Measurements from ENCODE around the gene EAF1. TPM values are rescaled to one million over a fixed set of nuclear protein-coding genes. Genes with fewer than 3 reads are reported as not detected.
"Not testable (repeated sequence)": the region's sequence is repeated elsewhere in the genome, so short reads cannot be mapped to it uniquely, and the experiment has no call there.

EAF1 gene
- total and polyA plus RNA-seq, 2 donors (not counting 1 experiment from before 2014, with no cell fraction given) = 8.3 to 19.8 TPM

GRCh38 chr3:15455756-15456155, 28.4 kb downstream of the EAF1 start:
- CTCF ChIA-PET = no interaction called here
- H3K9me3 ChIP-seq (ENCODE audit: control extremely low read depth in 1 of 3, control insufficient read depth in 2 of 3, insufficient read depth in 1 of 3, low read length in 2 of 3) = no peaks in the 10 kb centered on the region
- intact Hi-C loops (cut with micrococcal nuclease) = no loop called here
- H3K36me3 ChIP-seq (replicated peaks in 1 of 2; ENCODE audit: control extremely low read depth in 1 of 2, control insufficient read depth in 1 of 2, extremely low read depth in 1 of 2, insufficient read depth in 2 of 2, low read length in 1 of 2) = no peaks in the 10 kb centered on the region
- no peaks in the 10 kb centered on the region for H3K27me3 ChIP-seq (replicated peaks in 1 of 4; ENCODE audit: control extremely low read depth in 1 of 4, control insufficient read depth in 3 of 4, insufficient read depth in 4 of 4, low read length in 3 of 4)
- no peak for ATAC-seq (ENCODE audit: low read depth)
- no peaks in the 10 kb centered on the region for H3K27me3 Mint-ChIP-seq
- H3K4me2 ChIP-seq (replicated peaks; ENCODE audit: low read depth, low read length, poor library complexity, severe bottlenecking) = no peak overlapping the region
- no peak overlapping the region for H2AFZ ChIP-seq (ENCODE audit: insufficient read depth, low read depth, low read length, poor library complexity, severe bottlenecking)
- no peak overlapping the region for H3K27ac ChIP-seq (ENCODE audit: low read length in 2 of 2)
- no peaks in the 10 kb centered on the region for H3K4me1 Mint-ChIP-seq
- no peak overlapping the region for H3K27ac Mint-ChIP-seq
- no peaks in the 10 kb centered on the region for H3K9me3 Mint-ChIP-seq (ENCODE audit: insufficient read depth)
- H3K4me3 ChIP-seq (ENCODE audit: control extremely low read depth in 1 of 5, extremely low read depth in 1 of 5, insufficient read depth in 1 of 5, low read depth in 2 of 5, low read length in 4 of 5) = no peak overlapping the region
- POLR2A ChIA-PET = no interaction called here
- no peaks in the 10 kb centered on the region for H4K20me1 ChIP-seq (ENCODE audit: control insufficient read depth, insufficient read depth, low read length, poor library complexity, severe bottlenecking)
- no peak overlapping the region for H3K9ac ChIP-seq (ENCODE audit: low read length)
- no peaks in the 10 kb centered on the region for H3K4me1 ChIP-seq (ENCODE audit: control insufficient read depth in 2 of 2, insufficient read depth in 2 of 2, low read length in 2 of 2)
- no peaks in the 10 kb centered on the region for H3K79me2 ChIP-seq (ENCODE audit: control insufficient read depth, insufficient read depth, low read length)
- H3K4me3 Mint-ChIP-seq = no peak overlapping the region
- WGBS (ENCODE audit: insufficient coverage) = 99% methylated on average over 7 of the region's 7 CpGs
- TF ChIP-seq EZH2 (IDR thresholded peaks at IDR 0.05; ENCODE audit: borderline replicate concordance, insufficient read depth, low read depth, low read length, poor library complexity, severe bottlenecking) (no peak), CTCF (IDR thresholded peaks at IDR 0.05) (no peak)
- DNase-seq = no peak

- H3K9ac ChIP-seq (ENCODE audit: low read length) = no peak overlapping the region
- no peak overlapping the region for H2AFZ ChIP-seq (ENCODE audit: insufficient read depth, low read depth, low read length, poor library complexity, severe bottlenecking)
- no peak overlapping the region for H3K4me3 Mint-ChIP-seq
- H3K36me3 ChIP-seq (replicated peaks in 1 of 2; ENCODE audit: control extremely low read depth in 1 of 2, control insufficient read depth in 1 of 2, extremely low read depth in 1 of 2, insufficient read depth in 2 of 2, low read length in 1 of 2) = no peaks in the 10 kb centered on the region
- CTCF ChIA-PET = no interaction called here
- H3K4me1 ChIP-seq (ENCODE audit: control insufficient read depth in 2 of 2, insufficient read depth in 2 of 2, low read length in 2 of 2) = no peaks in the 10 kb centered on the region
- no peaks in the 10 kb centered on the region for H4K20me1 ChIP-seq (ENCODE audit: control insufficient read depth, insufficient read depth, low read length, poor library complexity, severe bottlenecking)
- no peaks in the 10 kb centered on the region for H3K4me1 Mint-ChIP-seq
- POLR2A ChIA-PET = no interaction called here
- H3K4me3 ChIP-seq (ENCODE audit: control extremely low read depth in 1 of 5, extremely low read depth in 1 of 5, insufficient read depth in 1 of 5, low read depth in 2 of 5, low read length in 4 of 5) = no peak overlapping the region
- 96% methylated on average over 2 of the region's 2 CpGs for WGBS (ENCODE audit: insufficient coverage)
- H3K9me3 ChIP-seq (ENCODE audit: control extremely low read depth in 1 of 3, control insufficient read depth in 2 of 3, insufficient read depth in 1 of 3, low read length in 2 of 3) = no peaks in the 10 kb centered on the region
- intact Hi-C loops (cut with micrococcal nuclease) = no loop called here
- no peaks in the 10 kb centered on the region for H3K9me3 Mint-ChIP-seq (ENCODE audit: insufficient read depth)
- H3K27me3 ChIP-seq (replicated peaks in 1 of 4; ENCODE audit: control extremely low read depth in 1 of 4, control insufficient read depth in 3 of 4, insufficient read depth in 4 of 4, low read length in 3 of 4) = no peaks in the 10 kb centered on the region
- ATAC-seq (ENCODE audit: low read depth) (no peak), DNase-seq (no peak)
- H3K79me2 ChIP-seq (ENCODE audit: control insufficient read depth, insufficient read depth, low read length) = no peaks in the 10 kb centered on the region
- H3K27me3 Mint-ChIP-seq = no peaks in the 10 kb centered on the region
- no peak overlapping the region for H3K4me2 ChIP-seq (replicated peaks; ENCODE audit: low read depth, low read length, poor library complexity, severe bottlenecking)
- TF ChIP-seq EZH2 (IDR thresholded peaks at IDR 0.05; ENCODE audit: borderline replicate concordance, insufficient read depth, low read depth, low read length, poor library complexity, severe bottlenecking) (no peak), CTCF (IDR thresholded peaks at IDR 0.05) (no peak)
- H3K27ac ChIP-seq (ENCODE audit: low read length in 2 of 2) = no peak overlapping the region
- no peak overlapping the region for H3K27ac Mint-ChIP-seq
Measured at GRCh38 chr3:15456321-15456720, 28.9 kb downstream of the EAF1 start.

GRCh38 chr3:15456915-15457314, 29.5 kb downstream of the EAF1 start:
- not testable (repeated sequence) for H3K27ac Mint-ChIP-seq

More at GRCh38 chr3:15456915-15457314, 29.5 kb downstream of the EAF1 start:
- H3K9ac ChIP-seq (ENCODE audit: low read length); intact Hi-C loops (cut with micrococcal nuclease); H3K79me2 ChIP-seq (ENCODE audit: control insufficient read depth, insufficient read depth, low read length); H3K4me1 ChIP-seq (ENCODE audit: control insufficient read depth in 2 of 2, insufficient read depth in 2 of 2, low read length in 2 of 2); H3K27me3 Mint-ChIP-seq; H3K4me2 ChIP-seq (replicated peaks; ENCODE audit: low read depth, low read length, poor library complexity, severe bottlenecking); H4K20me1 ChIP-seq (ENCODE audit: control insufficient read depth, insufficient read depth, low read length, poor library complexity, severe bottlenecking); CTCF ChIA-PET; DNase-seq; H3K9me3 ChIP-seq (ENCODE audit: control extremely low read depth in 1 of 3, control insufficient read depth in 2 of 3, insufficient read depth in 1 of 3, low read length in 2 of 3); H3K27ac ChIP-seq (ENCODE audit: low read length in 2 of 2); H3K4me3 Mint-ChIP-seq; H3K36me3 ChIP-seq (replicated peaks in 1 of 2; ENCODE audit: control extremely low read depth in 1 of 2, control insufficient read depth in 1 of 2, extremely low read depth in 1 of 2, insufficient read depth in 2 of 2, low read length in 1 of 2); H3K9me3 Mint-ChIP-seq (ENCODE audit: insufficient read depth); H3K4me3 ChIP-seq (ENCODE audit: control extremely low read depth in 1 of 5, extremely low read depth in 1 of 5, insufficient read depth in 1 of 5, low read depth in 2 of 5, low read length in 4 of 5); H3K4me1 Mint-ChIP-seq; POLR2A ChIA-PET; ATAC-seq (ENCODE audit: low read depth); H3K27me3 ChIP-seq (replicated peaks in 1 of 4; ENCODE audit: control extremely low read depth in 1 of 4, control insufficient read depth in 3 of 4, insufficient read depth in 4 of 4, low read length in 3 of 4); H2AFZ ChIP-seq (ENCODE audit: insufficient read depth, low read depth, low read length, poor library complexity, severe bottlenecking): not testable (repeated sequence)
- whole genome bisulfite sequencing (ENCODE audit: insufficient coverage) = 100% methylated on average over 3 of the region's 10 CpGs

Data from B cell (primary cell).